Breast epithelium (tissue), 4 donors: ENCODE results near the gene FAT1. TPM values are rescaled to one million over a fixed set of nuclear protein-coding genes. Genes with fewer than 3 reads are reported as not detected.

Source experiments
- DNase-seq, 2 donors: peaks; one replicate each; pipeline ENCODE4 v3.0.0-alpha.2; 2019; ENCODE audit warnings: low spot score in 2 of 2
- H3K27ac ChIP-seq, 2 donors: fragments of 200-600 bp; sonication (generic) in 1 of 2; one replicate each; pipeline ENCODE4 v1.5.1; 2016 to 2019; ENCODE audit warnings: mild to moderate bottlenecking in 1 of 2
- H3K27me3 ChIP-seq, 2 donors: fragments of 200-600 bp; sonication (generic) in 1 of 2; one replicate each; pipeline versions ENCODE4 v1.5.1 to v1.6.0; 2017 to 2019; ENCODE audit warnings: control low read depth in 1 of 2, mild to moderate bottlenecking in 1 of 2
- H3K36me3 ChIP-seq: fragments of 200-600 bp; one replicate; pipeline ENCODE4 v1.5.1; 2019
- H3K4me1 ChIP-seq, 2 donors: fragments of 200-600 bp; sonication (generic); one replicate each; pipeline ENCODE4 v1.5.1; 2016 to 2019; ENCODE audit warnings: control low read depth in 1 of 2
- H3K4me3 ChIP-seq, 3 donors: fragments of 200-600 bp; sonication (generic); 1 replicate in 2 of 3; 2 replicates in 1 of 3; pipeline ENCODE4 v1.5.1; 2016 to 2019; ENCODE audit warnings: mild to moderate bottlenecking in 3 of 3, moderate library complexity in 2 of 3
- H3K9me3 ChIP-seq, 2 donors: fragments of 200-600 bp; sonication (generic) in 1 of 2; one replicate each; pipeline ENCODE4 v1.5.1; 2016 to 2019; ENCODE audit warnings: control low read depth in 1 of 2
- POLR2A ChIP-seq: fragments of 450-650 bp; IDR thresholded peaks from one replicate; pipeline ENCODE4 v1.6.1; 2016; ENCODE audit warnings: antibody characterized with exemption, mild to moderate bottlenecking, moderate library complexity
- POLR2AphosphoS5 ChIP-seq, 3 donors: sonication (generic); formaldehyde crosslinking; IDR thresholded peaks; one replicate each; pipeline ENCODE4 v1.6.1; 2017; ENCODE audit warnings: antibody characterized with exemption in 3 of 3
- intact Hi-C: fragments of 100-400 bp; cut with DNase I; formaldehyde crosslinking; loops from one replicate; pipeline ENCODE4 v1.15.1; 2023; ENCODE audit warnings: low total_unique reads
- total RNA-seq, 3 donors: library from RNA; depleted of rRNA; stranded (reverse); fragments of >200 nt; gene quantifications; one replicate each; pipeline ENCODE4 v1.1.0, GENCODE V29; 2016
- TF ChIP-seq, protein P1 (sequence below), 3 donors: fragments of 450-650 bp; IDR thresholded peaks; one replicate each; pipeline ENCODE4 v1.5.1; 2016 to 2017; ENCODE audit warnings: antibody characterized with exemption in 3 of 3, mild to moderate bottlenecking in 3 of 3, moderate library complexity in 3 of 3

FAT1 gene
- total RNA-seq, 3 donors from 2014 or later: 54.2 to 125 (median 87.2) TPM

GRCh38 chr4:186734251-186734650 lies 10.6 kb upstream of the FAT1 start:
- Histone ChIP-seq H3K4me3 (no peak overlapping the region), H3K27me3 (no peaks in the 10 kb centered on the region), H3K4me1 (no peaks in the 10 kb centered on the region), H3K36me3 (no peaks in the 10 kb centered on the region), H3K27ac (no peak overlapping the region), H3K9me3 (no peaks in the 10 kb centered on the region)
- intact Hi-C loops: no loop called here
- no peak for DNase-seq
- TF ChIP-seq POLR2AphosphoS5 (IDR thresholded peaks at IDR 0.05) (no peak), POLR2A (no peak)
- TF ChIP-seq, protein P1, sequence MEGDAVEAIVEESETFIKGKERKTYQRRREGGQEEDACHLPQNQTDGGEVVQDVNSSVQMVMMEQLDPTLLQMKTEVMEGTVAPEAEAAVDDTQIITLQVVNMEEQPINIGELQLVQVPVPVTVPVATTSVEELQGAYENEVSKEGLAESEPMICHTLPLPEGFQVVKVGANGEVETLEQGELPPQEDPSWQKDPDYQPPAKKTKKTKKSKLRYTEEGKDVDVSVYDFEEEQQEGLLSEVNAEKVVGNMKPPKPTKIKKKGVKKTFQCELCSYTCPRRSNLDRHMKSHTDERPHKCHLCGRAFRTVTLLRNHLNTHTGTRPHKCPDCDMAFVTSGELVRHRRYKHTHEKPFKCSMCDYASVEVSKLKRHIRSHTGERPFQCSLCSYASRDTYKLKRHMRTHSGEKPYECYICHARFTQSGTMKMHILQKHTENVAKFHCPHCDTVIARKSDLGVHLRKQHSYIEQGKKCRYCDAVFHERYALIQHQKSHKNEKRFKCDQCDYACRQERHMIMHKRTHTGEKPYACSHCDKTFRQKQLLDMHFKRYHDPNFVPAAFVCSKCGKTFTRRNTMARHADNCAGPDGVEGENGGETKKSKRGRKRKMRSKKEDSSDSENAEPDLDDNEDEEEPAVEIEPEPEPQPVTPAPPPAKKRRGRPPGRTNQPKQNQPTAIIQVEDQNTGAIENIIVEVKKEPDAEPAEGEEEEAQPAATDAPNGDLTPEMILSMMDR (IDR thresholded peaks at IDR 0.05): no peak

- no peaks in the 10 kb centered on the region for H3K4me1 ChIP-seq
- H3K36me3 ChIP-seq: no peaks in the 10 kb centered on the region
- H3K4me3 ChIP-seq: no peak overlapping the region
- no peaks in the 10 kb centered on the region for H3K27me3 ChIP-seq
- intact Hi-C loops: no loop called here
- no peak for TF ChIP-seq POLR2AphosphoS5 (IDR thresholded peaks at IDR 0.05)
- H3K9me3 ChIP-seq: no peaks in the 10 kb centered on the region
- no peak for DNase-seq
- no peak overlapping the region for H3K27ac ChIP-seq
These were observed 10.1 kb upstream of the FAT1 start for GRCh38 chr4:186733778-186734177.

GRCh38 chr4:186730621-186731020 lies 7.0 kb upstream of the FAT1 start:
- intact Hi-C loops: no loop called here
- no peak for DNase-seq

GRCh38 chr4:186729856-186730255 lies 6.2 kb upstream of the FAT1 start:
- TF ChIP-seq, protein P1 (IDR thresholded peaks at IDR 0.05): no peak
- no peak for TF ChIP-seq POLR2A
- no peak for TF ChIP-seq POLR2AphosphoS5 (IDR thresholded peaks at IDR 0.05)
- no peaks in the 10 kb centered on the region for H3K9me3 ChIP-seq
- no peak overlapping the region for H3K4me3 ChIP-seq
- H3K27me3 ChIP-seq: no peaks in the 10 kb centered on the region
- H3K27ac ChIP-seq: no peak overlapping the region
- DNase-seq: no peak
- intact Hi-C loops: no loop called here
- H3K36me3 ChIP-seq: no peaks in the 10 kb centered on the region
- no peaks in the 10 kb centered on the region for H3K4me1 ChIP-seq

More at GRCh38 chr4:186730621-186731020, 7.0 kb upstream of the FAT1 start:
- TF ChIP-seq, protein P1 (IDR thresholded peaks at IDR 0.05): no peak
- no peak for TF ChIP-seq POLR2A
- TF ChIP-seq POLR2AphosphoS5 (IDR thresholded peaks at IDR 0.05): no peak
- Histone ChIP-seq H3K36me3 (no peaks in the 10 kb centered on the region), H3K4me1 (no peaks in the 10 kb centered on the region), H3K27me3 (no peaks in the 10 kb centered on the region), H3K4me3 (no peak overlapping the region), H3K9me3 (no peaks in the 10 kb centered on the region), H3K27ac (no peak overlapping the region)

DNA sequence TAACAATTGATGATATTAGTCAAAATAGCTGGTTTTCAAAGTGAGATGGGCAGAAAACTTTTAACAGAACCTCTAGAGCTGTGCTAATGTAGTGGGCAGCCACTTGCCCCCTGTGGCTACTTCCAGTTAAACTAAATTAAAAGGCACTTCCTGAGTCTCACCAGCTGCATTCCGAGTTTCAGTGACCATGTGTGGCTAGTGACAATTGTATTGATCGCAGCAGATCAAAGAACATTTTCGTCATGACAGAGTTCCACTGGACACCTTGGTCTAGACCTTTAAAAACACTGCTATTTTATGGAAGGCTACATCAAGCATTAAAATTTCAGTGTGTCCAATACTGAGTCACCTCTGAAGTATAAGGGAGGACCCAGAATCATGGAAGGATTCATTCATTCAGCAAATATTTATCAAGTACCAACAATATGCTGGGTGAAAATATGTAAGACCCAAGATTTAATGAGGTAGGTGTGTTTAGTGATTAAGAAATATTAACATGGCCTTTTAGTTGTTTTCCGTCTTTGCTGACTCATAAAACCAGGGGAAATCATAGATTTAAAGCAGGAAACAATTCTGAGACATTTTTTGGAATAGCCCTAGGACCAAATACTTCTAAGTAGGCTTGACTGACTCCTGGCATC lies 5.1 kb upstream of the FAT1 start:
- Histone ChIP-seq H3K4me1 (no peaks in the 10 kb centered on the region), H3K36me3 (no peaks in the 10 kb centered on the region), H3K27ac (no peak overlapping the region), H3K9me3 (no peaks in the 10 kb centered on the region), H3K4me3 (no peak overlapping the region), H3K27me3 (no peaks in the 10 kb centered on the region)
- no peak for DNase-seq
- intact Hi-C loops: no loop called here
- TF ChIP-seq POLR2A (no peak), POLR2AphosphoS5 (IDR thresholded peaks at IDR 0.05) (no peak)
- TF ChIP-seq, protein P1 (IDR thresholded peaks at IDR 0.05): no peak
